NCI-H1417 treated with DMSO at 0.1 percent for 48 hours (cell line): ENCODE data around the gene FILIP1L.

Experiments
- DNase-seq: peaks from one replicate; lab custom pipeline; 2025; lab: John Stamatoyannopoulos, UW

FILIP1L gene

DNA sequence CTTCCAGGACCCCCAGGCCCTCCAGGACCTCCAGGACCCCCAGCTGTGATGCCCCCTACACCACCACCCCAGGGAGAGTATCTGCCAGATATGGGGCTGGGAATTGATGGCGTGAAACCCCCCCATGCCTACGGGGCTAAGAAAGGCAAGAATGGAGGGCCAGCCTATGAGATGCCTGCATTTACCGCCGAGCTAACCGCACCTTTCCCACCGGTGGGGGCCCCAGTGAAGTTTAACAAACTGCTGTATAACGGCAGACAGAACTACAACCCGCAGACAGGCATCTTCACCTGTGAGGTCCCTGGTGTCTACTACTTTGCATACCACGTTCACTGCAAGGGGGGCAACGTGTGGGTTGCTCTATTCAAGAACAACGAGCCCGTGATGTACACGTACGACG, 318.7 kb downstream of the FILIP1L start:
- DNase-seq, result no peak

GRCh38 chr3:99794485-99794884, 319.8 kb downstream of the FILIP1L start:
- no peak for DNase-seq

- DNase-seq, result no peak
Measured at GRCh38 chr3:99789011-99789721, 325.1 kb downstream of the FILIP1L start.
